B cell (primary cell): Measurements from ENCODE around the gene AOPEP. TPM values are rescaled to one million over a fixed set of nuclear protein-coding genes. Genes with fewer than 3 reads are reported as not detected.

Source experiments
- ATAC-seq: fragments of 200-7000 bp; cut with Tn5 transposase; one replicate; pipeline ENCODE4 v1.10.0; 2021; ENCODE audit warnings: low read depth, mild to moderate bottlenecking, moderate number of reproducible peaks, moderate library complexity
- CTCF ChIA-PET: fragments of 350-600 bp; sonication (Branson Sonifier 250); formaldehyde crosslinking; loops from one replicate; lab custom pipeline; 2021; ENCODE audit warnings: antibody characterized with exemption, inconsistent platforms; lab: Charles Lee
- POLR2A ChIA-PET: fragments of 350-600 bp; sonication (Branson Sonifier 250); formaldehyde crosslinking; loops from one replicate; lab custom pipeline; 2021; ENCODE audit warnings: antibody characterized with exemption; lab: Charles Lee
- DNase-seq: peaks from one replicate; pipeline ENCODE4 v3.0.0; 2013
- H2AFZ ChIP-seq: 2 replicates; pipeline ENCODE4 v1.6.1; 2012; ENCODE audit warnings: mild to moderate bottlenecking, low read depth, low read length; ENCODE audit not compliant: insufficient read depth, poor library complexity, severe bottlenecking
- H3K27ac ChIP-seq, 2 donors: 1 replicate in 1 of 2; 2 replicates in 1 of 2; pipeline ENCODE4 v1.5.1; 2012 to 2013; ENCODE audit warnings: low read length in 2 of 2, mild to moderate bottlenecking in 2 of 2, moderate library complexity in 1 of 2
- H3K27me3 ChIP-seq, 4 experiments: fragments of 200-600 bp in 1 of 4; sonication (generic) in 1 of 4; replicated peaks in 1 of 4; 1 replicate in 2 of 4; 2 replicates in 2 of 4; pipeline versions ENCODE4 v1.6.1 to v1.7.0; 2013 to 2016; ENCODE audit warnings: low read length in 3 of 4, mild to moderate bottlenecking in 2 of 4, mixed read lengths in 1 of 4, moderate library complexity in 1 of 4; ENCODE audit not compliant: insufficient read depth in 4 of 4, control insufficient read depth in 3 of 4; ENCODE audit errors: control extremely low read depth in 1 of 4
- H3K36me3 ChIP-seq, 2 experiments: replicated peaks in 1 of 2; 1 replicate in 1 of 2; 2 replicates in 1 of 2; pipeline versions ENCODE4 v1.6.1 to v1.7.1; 2013; ENCODE audit warnings: low read length in 1 of 2; ENCODE audit not compliant: insufficient read depth in 2 of 2, control insufficient read depth in 1 of 2; ENCODE audit errors: control extremely low read depth in 1 of 2, extremely low read depth in 1 of 2
- H3K4me1 ChIP-seq, 2 donors: fragments of 200-600 bp in 1 of 2; sonication (generic) in 1 of 2; 1 replicate in 1 of 2; 2 replicates in 1 of 2; pipeline versions ENCODE4 v1.5.1 to v1.6.1; 2013 to 2017; ENCODE audit warnings: low read length in 2 of 2; ENCODE audit not compliant: control insufficient read depth in 2 of 2, insufficient read depth in 2 of 2
- H3K4me2 ChIP-seq: replicated peaks from 2 replicates; pipeline ENCODE3; 2012; ENCODE audit warnings: mild to moderate bottlenecking, low read depth, low read length; ENCODE audit not compliant: poor library complexity, severe bottlenecking
- H3K4me3 ChIP-seq, 5 experiments: fragments of 200-600 bp in 1 of 5; sonication (generic) in 1 of 5; 1 replicate in 3 of 5; 2 replicates in 2 of 5; pipeline versions ENCODE4 v1.5.1 to v1.7.0; 2011 to 2016; ENCODE audit warnings: low read length in 4 of 5, mild to moderate bottlenecking in 4 of 5, low read depth in 2 of 5, control low read depth in 1 of 5, moderate library complexity in 1 of 5; ENCODE audit not compliant: insufficient read depth in 1 of 5; ENCODE audit errors: control extremely low read depth in 1 of 5, extremely low read depth in 1 of 5
- H3K79me2 ChIP-seq: fragments of 200-600 bp; sonication (generic); one replicate; pipeline ENCODE4 v1.6.0; 2016; ENCODE audit warnings: low read length; ENCODE audit not compliant: control insufficient read depth, insufficient read depth
- H3K9ac ChIP-seq: fragments of 200-600 bp; sonication (generic); 2 replicates; pipeline ENCODE4 v1.6.1; 2017; ENCODE audit warnings: mild to moderate bottlenecking, low read length, moderate library complexity
- H3K9me3 ChIP-seq, 3 donors: one replicate each; pipeline versions ENCODE4 v1.6.1 to v1.7.1; 2013; ENCODE audit warnings: low read length in 2 of 3; ENCODE audit not compliant: control insufficient read depth in 2 of 3, insufficient read depth in 1 of 3; ENCODE audit errors: control extremely low read depth in 1 of 3
- H4K20me1 ChIP-seq: 2 replicates; pipeline ENCODE4 v1.6.0; 2012; ENCODE audit warnings: mild to moderate bottlenecking, low read length; ENCODE audit not compliant: insufficient read depth, control insufficient read depth, poor library complexity, severe bottlenecking
- H3K27ac Mint-ChIP-seq: one replicate; pipeline ENCODE4 v1.8.0; 2021; ENCODE audit warnings: mixed read lengths
- H3K27me3 Mint-ChIP-seq: one replicate; pipeline ENCODE4 v1.8.0; 2021; ENCODE audit warnings: mixed read lengths
- H3K4me1 Mint-ChIP-seq: one replicate; pipeline ENCODE4 v1.8.0; 2021; ENCODE audit warnings: mixed read lengths
- H3K4me3 Mint-ChIP-seq: one replicate; pipeline ENCODE4 v1.8.0; 2021; ENCODE audit warnings: mixed read lengths
- H3K9me3 Mint-ChIP-seq: one replicate; pipeline ENCODE4 v1.8.0; 2022; ENCODE audit warnings: mixed read lengths; ENCODE audit not compliant: insufficient read depth
- EZH2 ChIP-seq: IDR thresholded peaks from 2 replicates; pipeline ENCODE4 v1.6.1; 2012; ENCODE audit warnings: borderline replicate concordance, low read depth, mild to moderate bottlenecking, moderate library complexity, low read length; ENCODE audit not compliant: insufficient read depth, poor library complexity, severe bottlenecking
- WGBS: methylation state at CpG from one replicate; pipeline ENCODE4 v1.1.5; 2013; ENCODE audit warnings: missing lambda C conversion rate; ENCODE audit not compliant: insufficient coverage; 5-methylcytosine and 5-hydroxymethylcytosine counted together
- intact Hi-C: fragments of 100-400 bp; cut with micrococcal nuclease; formaldehyde crosslinking; loops from one replicate; pipeline ENCODE4 v1.10.0; 2022
- polyA plus RNA-seq: library from polyadenylated mRNA; depleted of rRNA; stranded (reverse); fragments of >200 nt; gene quantifications from 2 replicates; pipeline ENCODE4 v1.2.3, GENCODE V29; 2012
- total RNA-seq, 2 donors: library from RNA; stranded (reverse); fragments of 120-200 nt in 1 of 2; gene quantifications; 1 replicate in 1 of 2; 2 replicates in 1 of 2; pipeline versions ENCODE4 v1.2.3 to v1.2.4, GENCODE V29; 2013 to 2022
- TF ChIP-seq, protein P1 (sequence below): fragments of 200-600 bp; IDR thresholded peaks from one replicate; pipeline ENCODE4 v1.8.0; 2022; ENCODE audit warnings: antibody characterized with exemption, mild to moderate bottlenecking

AOPEP gene
- total and polyA plus RNA-seq, 2 donors (not counting 1 experiment from before 2014, with no cell fraction given): 5.1 to 35.8 TPM

- peaks cover 1 to 17% of the 10 kb centered on the region in 2 experiments for H3K36me3 ChIP-seq
- CTCF ChIA-PET: interaction anchor here (0.8 to 1.5 kb wide), 3 partner anchors 10 to 122 kb away, joined by 3 to 5 read pairs (median 4); no protein-coding TSS in a partner anchor
- H3K27ac Mint-ChIP-seq: no peak overlapping the region
Observed at GRCh38 chr9:94794476-94795167, 68.1 kb downstream of the AOPEP start.

GRCh38 chr9:94796687-94797086 lies 70.2 kb downstream of the AOPEP start:
- H3K4me1 ChIP-seq: no peaks in the 10 kb centered on the region
- 13% methylated on average over 1 of the region's 1 CpG for WGBS
- Mint-ChIP-seq H3K9me3 (no peaks in the 10 kb centered on the region), H3K27ac (no peak overlapping the region), H3K27me3 (no peaks in the 10 kb centered on the region), H3K4me1 (no peaks in the 10 kb centered on the region), H3K4me3 (no peak overlapping the region)
- H3K27me3 ChIP-seq: no peaks in the 10 kb centered on the region
- DNase-seq: no peak
- no peak for ATAC-seq
- no peak overlapping the region for H2AFZ ChIP-seq
- no peaks in the 10 kb centered on the region for H3K79me2 ChIP-seq
- no peak for TF ChIP-seq EZH2
- TF ChIP-seq, protein P1, sequence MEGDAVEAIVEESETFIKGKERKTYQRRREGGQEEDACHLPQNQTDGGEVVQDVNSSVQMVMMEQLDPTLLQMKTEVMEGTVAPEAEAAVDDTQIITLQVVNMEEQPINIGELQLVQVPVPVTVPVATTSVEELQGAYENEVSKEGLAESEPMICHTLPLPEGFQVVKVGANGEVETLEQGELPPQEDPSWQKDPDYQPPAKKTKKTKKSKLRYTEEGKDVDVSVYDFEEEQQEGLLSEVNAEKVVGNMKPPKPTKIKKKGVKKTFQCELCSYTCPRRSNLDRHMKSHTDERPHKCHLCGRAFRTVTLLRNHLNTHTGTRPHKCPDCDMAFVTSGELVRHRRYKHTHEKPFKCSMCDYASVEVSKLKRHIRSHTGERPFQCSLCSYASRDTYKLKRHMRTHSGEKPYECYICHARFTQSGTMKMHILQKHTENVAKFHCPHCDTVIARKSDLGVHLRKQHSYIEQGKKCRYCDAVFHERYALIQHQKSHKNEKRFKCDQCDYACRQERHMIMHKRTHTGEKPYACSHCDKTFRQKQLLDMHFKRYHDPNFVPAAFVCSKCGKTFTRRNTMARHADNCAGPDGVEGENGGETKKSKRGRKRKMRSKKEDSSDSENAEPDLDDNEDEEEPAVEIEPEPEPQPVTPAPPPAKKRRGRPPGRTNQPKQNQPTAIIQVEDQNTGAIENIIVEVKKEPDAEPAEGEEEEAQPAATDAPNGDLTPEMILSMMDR: no peak
- intact Hi-C loops: no loop called here
- H3K36me3 ChIP-seq: peaks cover 1 to 25% of the 10 kb centered on the region in 2 experiments
- no peak overlapping the region for H3K9ac ChIP-seq
- no peak overlapping the region for H3K27ac ChIP-seq
- H3K4me2 ChIP-seq: no peak overlapping the region
- H3K4me3 ChIP-seq: no peak overlapping the region
- no peaks in the 10 kb centered on the region for H4K20me1 ChIP-seq
- ChIA-PET CTCF (interaction anchor here (1.1 to 1.4 kb wide), 2 partner anchors 11 to 116 kb away, joined by 4 read pairs; no protein-coding TSS in a partner anchor), POLR2A (no interaction called here)
- no peaks in the 10 kb centered on the region for H3K9me3 ChIP-seq

More at GRCh38 chr9:94794476-94795167, 68.1 kb downstream of the AOPEP start:
- POLR2A ChIA-PET: no interaction called here
- Histone ChIP-seq H3K4me2 (no peak overlapping the region), H3K4me3 (no peak overlapping the region), H3K9ac (no peak overlapping the region), H3K9me3 (no peaks in the 10 kb centered on the region), H3K4me1 (no peaks in the 10 kb centered on the region), H3K79me2 (no peaks in the 10 kb centered on the region), H4K20me1 (no peaks in the 10 kb centered on the region), H3K27me3 (no peaks in the 10 kb centered on the region), H2AFZ (no peak overlapping the region), H3K27ac (no peak overlapping the region)
- Mint-ChIP-seq H3K9me3 (no peaks in the 10 kb centered on the region), H3K4me3 (no peak overlapping the region), H3K4me1 (no peaks in the 10 kb centered on the region), H3K27me3 (no peaks in the 10 kb centered on the region)
- ATAC-seq: no peak
- TF ChIP-seq, protein P1: no peak
- intact Hi-C loops: no loop called here
- no peak for DNase-seq
- WGBS: no CpG with 5 or more reads among the region's 1 CpG
